OCI-LY7 (cell line): Measurements from ENCODE around the gene APOC1. TPM values are rescaled to one million over a fixed set of nuclear protein-coding genes. Genes with fewer than 3 reads are reported as not detected.

Experiments
- BruUV-seq: library from RNA; stranded (reverse); fragments of 400-500 nt; replicated peaks from 2 replicates; lab custom pipeline; 2021; lab: Mats Ljungman, UMichigan
- CTCF ChIA-PET: fragments of 300-600 bp; sonication (Branson Sonifier 250); formaldehyde crosslinking; loops from one replicate; lab custom pipeline; 2022; ENCODE audit warnings: antibody characterized with exemption; ENCODE audit not compliant: unreplicated experiment; lab: Charles Lee
- POLR2A ChIA-PET: fragments of 300-600 bp; sonication (Branson Sonifier 250); formaldehyde crosslinking; loops from one replicate; lab custom pipeline; 2022; ENCODE audit warnings: antibody characterized with exemption; lab: Charles Lee
- DNase-seq: peaks from one replicate; pipeline ENCODE4 v3.0.0-alpha.2; 2015; ENCODE audit warnings: low spot score
- H2AFZ ChIP-seq: fragments of 200-600 bp; sonication (generic), shearing (Covaris generic); 2 replicates; pipeline ENCODE4 v1.6.1; 2014; ENCODE audit warnings: mild to moderate bottlenecking, antibody characterized with exemption, low read length, moderate library complexity
- H3K27ac ChIP-seq: fragments of 200-600 bp; sonication (generic); 2 replicates; pipeline ENCODE4 v1.5.1; 2014; ENCODE audit warnings: mixed run types, low read depth, mild to moderate bottlenecking, moderate library complexity, low read length, inconsistent platforms; ENCODE audit not compliant: poor library complexity, severe bottlenecking
- H3K36me3 ChIP-seq: fragments of 200-600 bp; sonication (generic); 2 replicates; pipeline ENCODE4 v1.6.1; 2014; ENCODE audit warnings: mild to moderate bottlenecking, antibody characterized with exemption, low read length, moderate library complexity, mixed read lengths; ENCODE audit not compliant: insufficient read depth
- H3K4me1 ChIP-seq: fragments of 200-600 bp; sonication (generic); 2 replicates; pipeline ENCODE4 v1.5.1; 2014; ENCODE audit warnings: mild to moderate bottlenecking, low read length; ENCODE audit not compliant: insufficient read depth, poor library complexity, severe bottlenecking
- H3K4me2 ChIP-seq: fragments of 200-600 bp; sonication (generic); 2 replicates; pipeline ENCODE4 v1.6.1; 2014; ENCODE audit warnings: mild to moderate bottlenecking, low read length
- H3K4me3 ChIP-seq: fragments of 200-600 bp; sonication (generic); 2 replicates; pipeline ENCODE4 v1.5.1; 2014; ENCODE audit warnings: mild to moderate bottlenecking, low read depth, low read length; ENCODE audit not compliant: poor library complexity, severe bottlenecking
- H3K79me2 ChIP-seq: fragments of 200-600 bp; sonication (generic); 2 replicates; pipeline ENCODE4 v1.6.1; 2016; ENCODE audit warnings: low read depth, mild to moderate bottlenecking, low read length, moderate library complexity, mixed read lengths; ENCODE audit not compliant: insufficient read depth
- H3K9me2 ChIP-seq: fragments of 200-600 bp; sonication (generic); 2 replicates; pipeline ENCODE4 v1.6.1; 2016; ENCODE audit warnings: mild to moderate bottlenecking, low read length, mixed read lengths; ENCODE audit not compliant: insufficient read depth
- H3K9me3 ChIP-seq: fragments of 200-600 bp; sonication (generic); 2 replicates; pipeline ENCODE4 v1.6.1; 2014; ENCODE audit warnings: mild to moderate bottlenecking, mixed run types, low read length, mixed read lengths
- H4K20me1 ChIP-seq: fragments of 200-600 bp; sonication (generic); 2 replicates; pipeline ENCODE4 v1.6.1; 2014; ENCODE audit warnings: mild to moderate bottlenecking, antibody characterized with exemption, low read length, moderate library complexity, mixed read lengths; ENCODE audit not compliant: insufficient read depth
- EZH2phosphoT487 ChIP-seq: fragments of 200-600 bp; sonication (generic); IDR thresholded peaks from 2 replicates; pipeline ENCODE4 v1.6.1; 2018; ENCODE audit warnings: low read depth, borderline replicate concordance, mild to moderate bottlenecking, mixed run types, antibody characterized with exemption, low read length, moderate library complexity, mixed read lengths
- intact Hi-C: fragments of 100-400 bp; cut with micrococcal nuclease; formaldehyde crosslinking; loops from one replicate; pipeline ENCODE4 v1.10.0; 2022; ENCODE audit not compliant: unreplicated experiment
- total RNA-seq, 2 experiments: library from RNA; depleted of rRNA in 1 of 2; stranded (reverse); fragments of >200 nt in 1 of 2; shearing (Covaris generic) in 1 of 2; gene quantifications; 2 replicates each; pipeline ENCODE4 v1.2.3, GENCODE V29; 2014 to 2022
- TF ChIP-seq, protein P1 (sequence below): fragments of 200-600 bp; sonication (generic); conservative IDR thresholded peaks from 2 replicates; pipeline ENCODE4 v1.5.1; 2014; ENCODE audit warnings: mild to moderate bottlenecking, antibody characterized with exemption, low read length, moderate library complexity, mixed read lengths

APOC1 gene
- total RNA-seq, 2 experiments from 2014 or later, result 1.9 TPM; not detected in 1

DNA sequence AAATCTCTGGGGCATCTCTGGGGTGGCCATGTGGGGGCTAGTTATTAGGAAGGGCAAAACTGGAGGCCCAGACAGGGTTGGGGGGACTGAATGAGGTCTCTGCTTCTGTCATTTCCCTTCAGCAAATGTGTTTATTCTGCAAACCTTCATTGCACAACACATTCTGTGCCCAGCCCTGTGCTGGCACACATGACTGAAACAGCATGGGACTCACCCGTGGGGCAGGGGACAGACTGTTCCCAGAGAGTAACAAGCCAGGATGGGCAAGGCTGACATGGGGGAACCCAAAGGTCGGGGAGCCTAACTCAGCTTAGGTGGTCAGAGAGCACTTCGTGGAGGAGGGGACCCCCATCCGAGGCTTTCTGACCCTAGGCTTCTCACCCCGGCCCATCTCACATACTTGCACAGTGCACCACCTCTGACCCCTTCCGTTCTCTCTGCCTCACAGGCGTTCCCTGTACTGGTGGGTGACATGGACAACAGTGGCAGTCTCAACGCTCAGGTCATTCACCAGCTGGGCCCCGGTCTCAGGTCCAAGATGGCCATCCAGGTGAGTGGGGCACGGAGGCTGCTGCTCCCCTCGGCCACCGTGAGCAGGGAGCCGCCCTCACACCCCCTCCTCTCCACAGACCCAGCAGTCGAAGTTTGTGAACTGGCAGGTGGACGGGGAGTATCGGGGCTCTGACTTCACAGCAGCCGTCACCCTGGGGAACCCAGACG lies 20.9 kb upstream of the APOC1 start:
- Histone ChIP-seq H3K79me2 (peaks cover 29% of the 10 kb centered on the region), H3K4me1 (peaks cover 18% of the 10 kb centered on the region), H3K36me3 (peaks cover 69% of the 10 kb centered on the region), H3K9me2 (no peaks in the 10 kb centered on the region), H4K20me1 (peaks cover 11% of the 10 kb centered on the region), H2AFZ (no peak overlapping the region), H3K4me2 (no peak overlapping the region), H3K9me3 (no peaks in the 10 kb centered on the region), H3K4me3 (no peak overlapping the region), H3K27ac (no peak overlapping the region)
- TF ChIP-seq EZH2phosphoT487, result no peak
- TF ChIP-seq, protein P1, sequence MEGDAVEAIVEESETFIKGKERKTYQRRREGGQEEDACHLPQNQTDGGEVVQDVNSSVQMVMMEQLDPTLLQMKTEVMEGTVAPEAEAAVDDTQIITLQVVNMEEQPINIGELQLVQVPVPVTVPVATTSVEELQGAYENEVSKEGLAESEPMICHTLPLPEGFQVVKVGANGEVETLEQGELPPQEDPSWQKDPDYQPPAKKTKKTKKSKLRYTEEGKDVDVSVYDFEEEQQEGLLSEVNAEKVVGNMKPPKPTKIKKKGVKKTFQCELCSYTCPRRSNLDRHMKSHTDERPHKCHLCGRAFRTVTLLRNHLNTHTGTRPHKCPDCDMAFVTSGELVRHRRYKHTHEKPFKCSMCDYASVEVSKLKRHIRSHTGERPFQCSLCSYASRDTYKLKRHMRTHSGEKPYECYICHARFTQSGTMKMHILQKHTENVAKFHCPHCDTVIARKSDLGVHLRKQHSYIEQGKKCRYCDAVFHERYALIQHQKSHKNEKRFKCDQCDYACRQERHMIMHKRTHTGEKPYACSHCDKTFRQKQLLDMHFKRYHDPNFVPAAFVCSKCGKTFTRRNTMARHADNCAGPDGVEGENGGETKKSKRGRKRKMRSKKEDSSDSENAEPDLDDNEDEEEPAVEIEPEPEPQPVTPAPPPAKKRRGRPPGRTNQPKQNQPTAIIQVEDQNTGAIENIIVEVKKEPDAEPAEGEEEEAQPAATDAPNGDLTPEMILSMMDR, result no peak
- intact Hi-C loops, result loop anchor here (5.0 kb wide), 1 partner anchor 64 kb away; the partner anchor contains the start of gene CLPTM1
- DNase-seq, result no peak
- CTCF ChIA-PET, result no interaction called here
- no TSS peak for BruUV-seq
- POLR2A ChIA-PET, result no interaction called here

DNA sequence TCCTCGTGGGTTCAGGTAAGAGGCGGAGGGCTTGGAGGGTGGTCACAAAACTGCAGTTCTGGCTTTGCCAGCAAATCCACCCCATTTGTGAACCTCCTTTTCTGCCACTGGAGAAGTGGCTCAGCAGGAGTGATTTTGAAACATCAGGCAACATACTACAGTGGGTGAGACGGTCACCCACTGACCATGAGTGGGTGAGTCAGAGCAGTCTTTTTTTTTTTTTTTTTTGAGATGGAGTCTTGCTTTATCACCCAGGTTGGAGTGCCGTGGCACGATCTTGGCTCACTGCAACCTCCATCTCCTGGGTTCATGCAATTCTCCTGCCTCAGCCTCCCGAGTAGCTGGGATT lies 20.4 kb upstream of the APOC1 start:
- Histone ChIP-seq H3K79me2 (peaks cover 29% of the 10 kb centered on the region), H3K9me2 (no peaks in the 10 kb centered on the region), H3K4me3 (no peak overlapping the region), H3K4me2 (no peak overlapping the region), H4K20me1 (peaks cover 11% of the 10 kb centered on the region), H3K36me3 (peaks cover 70% of the 10 kb centered on the region), H2AFZ (no peak overlapping the region), H3K27ac (no peak overlapping the region), H3K4me1 (peaks cover 18% of the 10 kb centered on the region), H3K9me3 (no peaks in the 10 kb centered on the region)
- ChIA-PET CTCF (no interaction called here), POLR2A (interaction anchor here (0.7 kb wide), 1 partner anchor 64 kb away, joined by 5 read pairs; no protein-coding TSS in a partner anchor)
- intact Hi-C loops, result loop anchor here (5.0 kb wide), 1 partner anchor 63 kb away; the partner anchor contains the start of gene CLPTM1
- no peak for DNase-seq
- TF ChIP-seq EZH2phosphoT487, result no peak
- TF ChIP-seq, protein P1, result no peak
- no TSS peak for BruUV-seq

DNA sequence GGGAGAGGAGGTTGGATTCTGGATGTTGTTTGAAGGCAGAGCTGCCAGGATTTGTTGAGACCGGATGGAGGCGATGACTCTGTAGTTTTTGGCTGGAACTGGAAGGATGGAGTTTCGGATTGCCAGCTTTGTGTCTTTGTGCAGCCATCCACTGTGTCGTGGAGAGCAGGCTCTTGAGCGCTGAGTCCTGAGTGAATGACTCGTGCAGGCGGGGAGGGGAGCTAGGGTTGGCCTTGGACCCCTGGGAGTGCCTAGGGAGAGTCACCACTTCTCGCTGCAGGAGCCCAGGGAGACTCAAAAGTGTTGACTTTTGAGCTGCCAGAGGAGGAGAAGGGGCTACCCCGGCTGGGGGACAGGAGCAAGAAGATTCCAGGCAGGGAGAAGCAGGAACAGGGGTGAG lies 19.5 kb upstream of the APOC1 start:
- ChIA-PET CTCF (no interaction called here), POLR2A (no interaction called here)
- Histone ChIP-seq H3K27ac (no peak overlapping the region), H3K9me2 (no peaks in the 10 kb centered on the region), H3K4me2 (no peak overlapping the region), H2AFZ (no peak overlapping the region), H3K79me2 (peaks cover 29% of the 10 kb centered on the region), H3K4me3 (no peak overlapping the region), H4K20me1 (peaks cover 11% of the 10 kb centered on the region), H3K36me3 (peaks cover 79% of the 10 kb centered on the region), H3K4me1 (peaks cover 12% of the 10 kb centered on the region), H3K9me3 (no peaks in the 10 kb centered on the region)
- intact Hi-C loops, result loop anchor here (5.0 kb wide), 1 partner anchor 62 kb away; the partner anchor contains the start of gene CLPTM1
- no TSS peak for BruUV-seq
- no peak for DNase-seq
- TF ChIP-seq, protein P1, result no peak
- no peak for TF ChIP-seq EZH2phosphoT487
